ENCODE data around the gene NCAM1. TPM values are rescaled to one million over a fixed set of nuclear protein-coding genes. Genes with fewer than 3 reads are reported as not detected.

The NCAM1 gene
- total RNA-seq, 1 experiment from 2014 or later = 5.9 TPM

GRCh38 chr11:113148076-113148475, 186.9 kb downstream of the NCAM1 start:
- Mint-ChIP-seq H3K4me3 (no peak overlapping the region), H3K36me3 (no peaks in the 10 kb centered on the region), H3K27me3 (ENCODE audit: low read depth) (no peaks in the 10 kb centered on the region), H3K27ac (no peak overlapping the region), H3K4me1 (peaks cover 24% of the 10 kb centered on the region), H3K9me3 (no peaks in the 10 kb centered on the region)
- CTCF ChIA-PET = no interaction called here
- POLR2A ChIA-PET = no interaction called here
- no peak for ATAC-seq
- no peak for DNase-seq (ENCODE audit: low spot score)
- TF ChIP-seq SP1 (CRISPR knock-in tag; conservative IDR thresholded peaks at IDR 0.05) (no peak), ZNF219 (CRISPR knock-in tag; IDR thresholded peaks at IDR 0.05; ENCODE audit: borderline replicate concordance) (no peak), ZNF281 (CRISPR knock-in tag; IDR thresholded peaks at IDR 0.05) (no peak), ZBTB21 (CRISPR knock-in tag; IDR thresholded peaks at IDR 0.05; ENCODE audit: borderline replicate concordance) (no peak), ZNF121 (CRISPR knock-in tag; IDR thresholded peaks at IDR 0.05) (no peak), STAT6 (CRISPR knock-in tag; conservative IDR thresholded peaks at IDR 0.05; ENCODE audit: low read depth) (no peak), MLX (CRISPR knock-in tag; IDR thresholded peaks at IDR 0.05) (no peak), FOXJ3 (CRISPR knock-in tag; IDR thresholded peaks at IDR 0.05; ENCODE audit: borderline replicate concordance) (no peak), USF2 (CRISPR knock-in tag; IDR thresholded peaks at IDR 0.05) (no peak), SMAD4 (CRISPR knock-in tag; IDR thresholded peaks at IDR 0.05) (no peak), KAT7 (CRISPR knock-in tag; IDR thresholded peaks at IDR 0.05; ENCODE audit: borderline replicate concordance) (no peak), ZBTB43 (CRISPR knock-in tag; IDR thresholded peaks at IDR 0.05) (no peak)

GRCh38 chr11:113148652-113149051, 187.4 kb downstream of the NCAM1 start:
- ChIA-PET POLR2A (no interaction called here), CTCF (no interaction called here)
- TF ChIP-seq CDX4 (CRISPR knock-in tag; IDR thresholded peaks at IDR 0.05; ENCODE audit: borderline replicate concordance) (no peak), JUN (CRISPR knock-in tag; IDR thresholded peaks at IDR 0.05) (no peak), MXD4 (CRISPR knock-in tag; IDR thresholded peaks at IDR 0.05; ENCODE audit: borderline replicate concordance) (no peak)
- H3K27me3 Mint-ChIP-seq (ENCODE audit: low read depth) = no peaks in the 10 kb centered on the region
- no peak overlapping the region for H3K27ac Mint-ChIP-seq
- no peaks in the 10 kb centered on the region for H3K36me3 Mint-ChIP-seq
- no peak for DNase-seq (ENCODE audit: low spot score)
- peaks cover 24% of the 10 kb centered on the region for H3K4me1 Mint-ChIP-seq
- ATAC-seq = 0 out of 2 replicates have a peak, but pooled peaks have one; percentile 22
- no peaks in the 10 kb centered on the region for H3K9me3 Mint-ChIP-seq
- H3K4me3 Mint-ChIP-seq = no peak overlapping the region
